GM18505 (cell line): ENCODE results near the gene SLC39A11.

Source experiments
- ATAC-seq: cut with Tn5 transposase; IDR thresholded peaks from one replicate; pipeline ENCODE4 v1.9.1; 2021; ENCODE audit not compliant: unreplicated experiment
- POLR2A ChIP-seq: IDR thresholded peaks from 4 replicates; pipeline ENCODE4 v1.6.1; 2011; ENCODE audit warnings: borderline replicate concordance; ENCODE audit not compliant: insufficient read depth, insufficient read length; ENCODE audit errors: extremely low read depth

The SLC39A11 gene

DNA sequence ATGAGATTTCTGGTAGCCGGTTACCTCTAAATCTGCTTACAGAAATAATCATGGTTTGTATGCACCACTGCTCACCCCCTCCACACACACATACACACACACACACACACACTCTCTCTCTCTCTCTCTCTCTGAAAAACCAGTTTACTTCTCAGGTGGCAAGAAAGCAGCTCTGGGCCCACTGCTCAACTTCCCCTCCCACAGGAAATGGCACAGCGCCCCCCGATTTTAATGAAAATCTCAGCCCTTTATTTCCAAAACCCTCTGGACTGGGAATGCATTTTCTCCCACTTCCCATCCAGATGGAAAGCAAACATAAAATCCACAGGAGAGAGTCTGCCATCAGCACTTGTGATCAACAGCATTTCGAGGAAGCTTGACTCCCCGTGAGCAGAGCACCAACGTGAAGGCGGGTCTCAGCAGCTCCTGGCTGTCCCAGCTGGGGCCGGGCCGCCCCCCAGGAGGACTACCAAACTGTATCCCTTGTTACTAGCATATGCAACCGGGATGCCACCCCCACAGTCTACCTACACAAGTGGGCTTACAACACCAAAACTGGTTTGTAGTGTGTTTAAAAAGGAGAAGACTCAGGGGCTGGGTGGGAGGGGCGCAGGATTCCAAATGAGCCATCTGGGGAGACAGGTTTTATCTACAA lies 121.1 kb downstream of the SLC39A11 start:
- no peak for TF ChIP-seq POLR2A
- ATAC-seq = no peak

DNA sequence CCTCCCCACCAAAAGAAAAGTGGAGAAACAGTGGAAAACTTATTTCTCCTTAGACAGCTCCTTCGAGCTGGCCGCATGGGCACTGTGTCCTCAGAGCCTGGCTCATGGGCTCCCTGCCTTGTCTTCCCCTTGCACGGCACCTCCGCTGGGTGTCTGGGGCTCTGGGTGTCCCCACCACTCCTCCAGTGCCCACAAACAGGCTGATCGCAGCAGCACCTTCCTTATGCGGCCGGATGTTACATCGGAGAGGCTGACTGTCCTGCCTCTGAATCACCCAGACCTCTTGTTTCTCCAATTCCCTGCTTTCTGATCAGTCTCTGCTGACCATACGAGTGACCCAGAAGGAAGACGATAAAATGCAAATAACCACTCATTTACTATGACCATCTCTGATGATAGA lies 121.7 kb downstream of the SLC39A11 start:
- no peak for TF ChIP-seq POLR2A
- no peak for ATAC-seq

DNA sequence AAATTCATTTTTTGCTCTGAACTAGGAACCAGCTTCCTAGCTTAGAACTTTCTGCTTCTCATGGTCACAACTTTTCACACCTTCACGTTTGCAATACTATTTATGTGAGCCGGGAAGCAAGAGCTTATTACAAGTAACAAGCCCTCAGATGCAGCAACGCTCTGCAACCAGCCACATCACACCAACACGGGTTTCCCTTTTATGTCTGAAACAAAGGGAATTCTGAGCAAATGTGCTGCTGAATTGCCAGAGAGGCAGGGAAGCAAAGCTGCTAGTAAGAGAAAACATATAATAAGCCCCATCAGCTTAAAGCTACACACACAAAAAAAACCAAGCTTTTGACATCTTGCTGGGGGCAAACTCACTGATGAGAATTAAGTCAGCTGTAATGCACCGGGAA lies 122.2 kb downstream of the SLC39A11 start:
- TF ChIP-seq POLR2A = no peak
- no peak for ATAC-seq

DNA sequence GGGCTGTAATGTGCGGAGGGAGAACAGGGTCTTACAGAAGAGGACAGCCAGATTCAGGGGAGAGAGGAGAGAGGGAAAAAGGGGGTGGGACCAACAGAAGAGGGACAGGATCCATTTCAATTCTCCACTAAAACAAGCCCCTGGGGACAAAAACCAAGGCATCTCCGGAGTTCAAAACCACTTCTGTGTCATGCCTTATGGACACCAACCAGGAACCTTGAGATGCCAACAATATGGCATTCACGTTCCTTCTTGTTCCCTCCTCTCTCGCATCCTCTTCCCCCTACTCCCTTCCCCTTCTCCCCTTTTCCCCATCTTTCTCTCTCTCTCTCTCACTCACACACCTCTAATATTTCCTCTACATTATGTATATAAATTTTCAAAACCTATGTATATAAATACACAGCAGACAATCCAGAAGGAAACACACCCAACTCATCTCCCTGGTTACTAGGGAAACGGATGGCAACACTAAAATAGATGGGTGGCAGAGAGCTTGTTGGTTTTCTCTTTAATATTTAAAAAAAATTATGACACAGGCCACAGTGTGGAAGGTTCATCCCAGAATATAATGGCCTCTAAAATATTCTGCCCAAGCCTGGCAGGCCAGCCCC lies 123.1 kb downstream of the SLC39A11 start:
- no peak for ATAC-seq

DNA sequence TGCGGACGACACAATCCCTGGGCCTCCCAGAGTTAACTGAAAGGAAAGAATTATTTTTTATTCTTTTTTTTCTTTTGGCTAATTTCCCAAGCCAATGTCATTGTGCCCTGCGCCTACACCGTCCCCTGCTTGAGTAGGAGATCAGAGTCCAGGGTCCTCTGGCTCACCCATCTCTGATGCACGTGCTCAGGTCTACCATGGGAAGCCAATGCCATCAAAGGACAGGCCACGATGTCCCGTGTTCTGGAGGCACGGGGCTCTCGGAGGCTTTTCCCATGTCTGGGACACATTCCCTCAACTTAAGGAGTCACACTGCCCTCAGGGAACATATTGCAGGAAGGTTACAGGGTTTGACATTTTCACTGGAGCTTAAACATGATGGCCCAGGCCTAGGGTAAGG lies 123.7 kb downstream of the SLC39A11 start:
- no peak for ATAC-seq
- TF ChIP-seq POLR2A = no peak

More for the DNA sequence above, 123.1 kb downstream of the SLC39A11 start:
- no peak for TF ChIP-seq POLR2A

DNA sequence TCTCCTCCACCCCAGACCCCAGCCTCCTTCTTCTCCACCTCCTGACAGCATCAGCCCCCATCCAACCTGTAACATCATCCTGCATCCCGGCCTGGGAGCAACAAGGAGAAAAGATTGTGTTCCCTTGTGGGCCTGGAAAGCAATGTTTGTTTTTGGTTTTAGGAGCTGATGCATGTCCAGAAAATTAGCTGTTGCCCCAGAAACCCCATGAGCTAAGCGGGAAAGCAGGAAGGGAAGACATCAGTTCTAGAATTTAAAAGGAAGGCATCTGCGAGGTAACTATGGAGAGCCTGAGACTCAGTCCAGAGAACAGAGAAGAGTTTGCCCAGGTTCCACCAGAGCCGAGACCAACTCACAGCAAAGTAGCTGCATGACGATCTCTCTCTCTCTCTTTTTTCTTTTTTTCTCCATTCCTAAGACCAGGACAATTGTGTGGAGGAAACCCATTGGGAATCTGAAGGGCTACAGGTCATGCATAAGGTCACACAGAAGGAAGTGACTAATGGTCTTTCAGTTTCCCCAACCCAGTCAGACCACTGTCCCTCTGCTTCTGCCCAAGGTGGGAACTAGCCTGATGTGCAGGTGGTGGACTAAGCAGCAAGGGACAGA lies 124.4 kb downstream of the SLC39A11 start:
- TF ChIP-seq POLR2A = no peak
- ATAC-seq = no peak

DNA sequence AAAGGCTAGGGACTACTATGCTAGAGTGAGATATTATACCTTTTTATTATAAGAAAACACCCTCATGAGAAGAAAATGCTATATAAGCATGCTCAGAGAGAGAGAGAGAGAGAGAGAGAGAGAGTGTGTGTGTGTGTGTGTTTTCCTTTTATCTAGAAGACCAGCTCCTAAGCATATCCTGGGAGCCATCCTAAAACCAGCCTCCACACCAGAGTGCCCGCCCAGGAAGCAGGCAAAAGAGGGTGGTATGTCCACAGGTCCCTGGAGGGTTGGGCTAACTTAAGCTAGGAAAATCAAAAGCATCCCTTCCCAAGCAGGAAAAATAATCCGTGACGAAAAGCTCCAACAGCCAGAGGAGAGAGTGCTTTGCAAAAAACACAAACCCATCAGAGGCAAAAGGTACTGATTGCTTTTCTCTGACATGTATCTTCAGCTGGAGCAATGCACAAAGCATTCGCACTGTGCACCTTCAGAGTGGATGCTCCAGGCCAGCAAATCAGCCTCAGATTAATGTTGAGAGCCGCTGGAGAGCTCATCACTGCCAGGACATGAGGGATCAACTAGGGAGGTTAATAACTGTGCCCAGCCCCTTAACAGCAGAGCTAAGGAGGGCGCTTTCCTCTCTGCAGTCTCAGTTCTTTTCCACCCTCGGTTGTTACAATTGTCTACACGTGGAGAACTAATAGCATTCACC lies 125.1 kb downstream of the SLC39A11 start:
- no peak for ATAC-seq
- no peak for TF ChIP-seq POLR2A

DNA sequence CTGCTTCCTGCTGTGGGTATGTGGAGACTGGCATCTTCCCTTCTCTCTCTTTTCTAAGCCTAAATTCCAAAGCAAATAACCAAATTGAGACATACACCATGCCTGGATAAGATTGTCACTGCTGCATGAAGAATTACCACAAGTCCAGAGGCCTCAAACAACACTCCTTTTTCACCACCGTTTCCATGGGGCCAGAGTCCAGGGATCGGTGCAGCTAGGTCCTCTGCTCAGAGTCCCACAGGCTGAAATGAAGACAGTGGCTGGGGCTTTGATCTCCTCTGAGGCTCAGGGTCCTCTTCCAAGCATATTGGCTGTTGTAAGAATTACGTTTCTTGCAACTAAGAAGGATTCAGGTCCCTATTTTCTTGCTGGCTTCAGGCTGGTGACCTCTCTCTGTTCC lies 130.4 kb downstream of the SLC39A11 start:
- ATAC-seq = no peak
- TF ChIP-seq POLR2A = no peak

DNA sequence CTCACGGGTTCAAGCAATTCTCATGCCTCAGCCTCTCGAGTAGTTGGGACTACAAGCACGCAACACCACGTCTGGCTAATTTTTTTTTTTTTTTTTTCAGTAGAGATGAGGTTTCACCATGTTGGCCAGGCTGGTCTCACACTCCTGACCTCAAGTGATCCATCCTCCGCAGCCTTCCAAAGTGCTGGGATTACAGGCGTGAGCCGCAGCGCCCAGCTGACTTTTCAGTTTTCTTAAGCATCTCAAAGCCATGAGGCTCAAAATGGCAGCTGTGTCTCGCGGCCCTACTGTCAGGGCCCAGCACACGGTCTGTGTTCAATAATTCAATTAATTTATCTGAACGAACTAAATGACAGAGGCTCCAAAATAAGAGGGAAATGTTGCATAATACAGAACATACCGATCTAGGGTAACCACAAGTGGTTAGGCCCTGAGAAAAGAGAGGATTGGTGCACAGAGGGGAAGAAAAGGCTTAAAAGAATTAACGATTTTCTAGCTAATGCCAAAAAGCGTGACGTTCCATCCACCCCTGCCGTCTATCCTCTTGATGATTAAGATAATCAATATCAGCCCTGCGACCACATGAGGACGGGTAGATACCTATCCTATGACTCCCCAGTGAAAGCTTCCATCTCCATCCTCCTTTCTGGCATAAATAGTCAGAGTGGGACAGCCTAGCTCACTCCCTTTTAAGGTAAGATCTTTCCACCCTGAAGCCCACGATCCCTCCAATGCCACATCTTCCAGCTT lies 136.9 kb downstream of the SLC39A11 start:
- no peak for ATAC-seq
- no peak for TF ChIP-seq POLR2A

DNA sequence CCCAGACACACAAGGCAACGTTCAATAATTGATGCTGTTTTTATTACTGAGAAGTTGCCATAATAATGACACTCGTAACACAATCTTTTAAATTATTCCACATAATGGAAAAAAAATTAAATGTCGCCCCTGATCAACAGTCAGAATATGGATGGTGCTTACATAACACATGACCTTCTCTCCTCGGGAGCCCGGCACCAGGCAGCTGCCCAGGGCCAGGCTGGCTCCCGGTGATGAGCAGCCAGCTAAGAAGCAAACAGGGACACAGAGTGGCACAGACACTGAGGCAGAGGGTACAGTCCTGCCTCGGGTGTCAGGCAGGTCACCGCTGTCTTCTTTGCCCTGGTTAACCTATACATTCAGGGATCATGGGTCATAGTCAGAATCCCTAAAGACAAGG lies 137.9 kb downstream of the SLC39A11 start:
- no peak for TF ChIP-seq POLR2A

DNA sequence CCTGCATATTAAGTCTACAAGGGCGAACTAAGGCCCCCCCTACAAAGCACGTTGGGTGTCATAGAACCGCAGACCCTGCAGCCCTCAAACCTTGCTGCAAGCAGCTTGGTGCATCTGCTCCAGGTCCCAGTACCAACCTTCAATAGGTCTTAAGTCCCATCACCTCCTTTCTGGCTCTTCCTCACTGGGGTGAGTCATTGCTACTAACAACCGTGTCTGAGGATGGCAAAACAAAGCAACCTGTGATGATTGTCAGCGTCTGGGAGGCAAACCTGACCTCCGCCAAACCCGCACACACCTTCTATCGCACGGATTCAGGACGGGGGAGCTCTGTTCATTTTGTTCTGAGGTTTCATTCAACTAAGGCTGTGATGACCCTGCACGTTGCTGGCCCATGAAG lies 138.9 kb downstream of the SLC39A11 start:
- no peak for TF ChIP-seq POLR2A
- ATAC-seq = no peak

More for the DNA sequence above, 137.9 kb downstream of the SLC39A11 start:
- ATAC-seq = no peak

DNA sequence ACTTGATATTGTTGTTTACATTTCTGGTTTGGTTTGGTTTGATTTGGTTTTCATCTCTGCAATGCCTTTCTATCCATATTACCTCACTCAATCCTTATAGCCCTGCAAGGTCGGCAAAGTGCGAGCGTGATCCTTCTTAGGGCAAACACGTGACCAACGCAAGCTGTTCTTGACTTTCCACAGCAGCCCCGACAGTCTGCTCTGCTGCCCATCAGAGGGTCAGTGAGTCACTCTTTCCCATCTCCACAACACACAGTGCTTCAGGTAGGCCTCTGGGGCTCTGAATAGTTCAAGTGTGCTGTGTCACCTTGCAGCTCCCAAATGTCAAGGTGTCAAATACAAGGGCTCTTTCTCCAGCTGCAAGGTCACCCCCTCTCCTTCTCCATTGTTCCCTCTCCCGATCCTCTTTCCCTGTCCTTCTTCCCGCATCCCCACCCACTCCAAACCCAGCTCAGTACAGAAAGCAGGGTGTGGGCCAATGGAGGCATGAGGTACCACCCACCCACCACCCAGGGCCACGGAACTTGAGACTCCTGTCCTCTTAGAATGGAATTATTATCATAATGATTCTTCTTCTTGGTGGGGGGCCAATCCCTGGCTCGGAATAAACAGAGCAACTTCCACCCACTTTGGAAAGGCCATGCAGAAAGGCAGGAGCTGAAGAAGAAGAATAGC lies 139.7 kb downstream of the SLC39A11 start:
- TF ChIP-seq POLR2A = no peak
- ATAC-seq = no peak
